Natural killer cell (primary cell): Measurements from ENCODE around the gene FAT3. TPM values are rescaled to one million over a fixed set of nuclear protein-coding genes. Genes with fewer than 3 reads are reported as not detected.

Experiments used
- ATAC-seq, 3 donors: fragments of 150-1000 bp in 2 of 3; fragments of 200-7000 bp in 1 of 3; cut with Tn5 transposase; 1 replicate in 1 of 3; 2 replicates in 2 of 3; pipeline ENCODE4 v1.10.0; 2021; ENCODE audit warnings: mild to moderate bottlenecking in 2 of 3, moderate library complexity in 2 of 3
- DNase-seq, 2 donors: peaks; one replicate each; pipeline versions ENCODE4 v3.0.0 to v3.0.0-alpha.2; 2013 to 2021; ENCODE audit warnings: mixed read lengths in 1 of 2
- H3K27ac ChIP-seq: one replicate; pipeline ENCODE4 v1.5.1; 2013; ENCODE audit warnings: mild to moderate bottlenecking, low read length
- H3K27me3 ChIP-seq: one replicate; pipeline ENCODE4 v1.6.1; 2013; ENCODE audit warnings: low read length; ENCODE audit not compliant: control insufficient read depth, insufficient read depth
- H3K36me3 ChIP-seq: one replicate; pipeline ENCODE4 v1.6.1; 2013; ENCODE audit warnings: low read length; ENCODE audit not compliant: control insufficient read depth, insufficient read depth
- H3K4me1 ChIP-seq: one replicate; pipeline ENCODE4 v1.6.1; 2013; ENCODE audit warnings: low read length; ENCODE audit not compliant: control insufficient read depth, insufficient read depth
- H3K4me3 ChIP-seq: one replicate; pipeline ENCODE4 v1.5.1; 2013; ENCODE audit warnings: low read length
- H3K9me3 ChIP-seq: one replicate; pipeline ENCODE4 v1.6.1; 2013; ENCODE audit warnings: low read length; ENCODE audit not compliant: control insufficient read depth, insufficient read depth
- H3K27ac Mint-ChIP-seq, 2 donors: one replicate each; pipeline ENCODE4 v1.8.0; 2022; ENCODE audit warnings: mild to moderate bottlenecking in 2 of 2, mixed read lengths in 2 of 2, moderate library complexity in 1 of 2
- H3K27me3 Mint-ChIP-seq, 2 donors: one replicate each; pipeline ENCODE4 v1.8.0; 2022; ENCODE audit warnings: low read depth in 2 of 2, mixed read lengths in 2 of 2
- H3K36me3 Mint-ChIP-seq: one replicate; pipeline ENCODE4 v1.8.0; 2022; ENCODE audit warnings: mixed read lengths
- H3K4me1 Mint-ChIP-seq, 2 donors: one replicate each; pipeline ENCODE4 v1.8.0; 2022; ENCODE audit warnings: mixed read lengths in 2 of 2
- H3K4me3 Mint-ChIP-seq: one replicate; pipeline ENCODE4 v1.8.0; 2022; ENCODE audit warnings: mild to moderate bottlenecking, moderate library complexity, mixed read lengths
- H3K9me3 Mint-ChIP-seq, 2 donors: one replicate each; pipeline ENCODE4 v1.8.0; 2022; ENCODE audit warnings: mixed read lengths in 2 of 2
- WGBS: methylation state at CpG from one replicate; pipeline ENCODE4 v1.1.7; 2013; ENCODE audit warnings: missing lambda C conversion rate; ENCODE audit not compliant: insufficient coverage; 5-methylcytosine and 5-hydroxymethylcytosine counted together
- intact Hi-C: fragments of 100-400 bp; cut with micrococcal nuclease; formaldehyde crosslinking; loops from one replicate; pipeline ENCODE4 v1.14.2; 2022
- total RNA-seq, 4 donors: library from RNA; stranded (reverse); fragments of 120-200 nt in 1 of 4; gene quantifications; one replicate each; pipeline versions ENCODE4 v1.2.3 to v1.2.4, GENCODE V29; 2013 to 2022
- TF ChIP-seq, protein P1 (sequence below): fragments of 200-600 bp; IDR thresholded peaks from one replicate; pipeline ENCODE4 v1.8.0; 2022; ENCODE audit warnings: antibody characterized with exemption

FAT3 gene
- total RNA-seq, 3 donors from 2014 or later (not counting 1 experiment from before 2014, with no cell fraction given), result not detected

DNA sequence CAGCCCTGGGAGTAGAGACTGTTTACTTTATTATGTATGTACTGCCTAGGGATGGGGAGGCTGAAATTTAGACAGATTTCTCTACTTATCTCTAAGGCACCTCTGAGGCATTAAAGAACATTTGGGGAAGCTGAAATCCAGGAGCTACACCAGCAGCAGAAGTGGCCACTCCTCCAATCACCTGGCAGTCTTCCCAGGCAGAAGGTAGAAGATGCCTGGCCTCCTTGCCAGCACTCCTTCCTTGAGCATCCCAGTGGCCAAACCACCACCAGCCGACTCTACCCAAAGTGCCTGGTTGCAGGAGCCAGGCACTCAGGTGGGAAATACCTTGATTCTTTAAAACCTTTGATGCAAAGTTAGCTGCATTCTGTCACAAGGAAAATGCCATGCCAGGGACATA, 1.9 kb upstream of the FAT3 start:
- H3K27ac ChIP-seq, result no peak overlapping the region
- ATAC-seq (no peak), DNase-seq (no peak)
- WGBS, result 67% methylated on average over 1 of the region's 1 CpG
- no peak overlapping the region for H3K4me3 ChIP-seq
- H3K36me3 ChIP-seq, result no peaks in the 10 kb centered on the region
- peaks cover 23% of the 10 kb centered on the region for H3K27me3 ChIP-seq
- Mint-ChIP-seq H3K36me3 (peaks cover 10% of the 10 kb centered on the region), H3K27me3 (peaks cover 17 to 18% of the 10 kb centered on the region in 2 donors), H3K27ac (no peak overlapping the region), H3K9me3 (peaks cover 3 to 5% of the 10 kb centered on the region in 2 donors), H3K4me3 (no peak overlapping the region), H3K4me1 (no peaks in the 10 kb centered on the region)
- intact Hi-C loops, result no loop called here
- H3K4me1 ChIP-seq, result no peaks in the 10 kb centered on the region
- TF ChIP-seq, protein P1, sequence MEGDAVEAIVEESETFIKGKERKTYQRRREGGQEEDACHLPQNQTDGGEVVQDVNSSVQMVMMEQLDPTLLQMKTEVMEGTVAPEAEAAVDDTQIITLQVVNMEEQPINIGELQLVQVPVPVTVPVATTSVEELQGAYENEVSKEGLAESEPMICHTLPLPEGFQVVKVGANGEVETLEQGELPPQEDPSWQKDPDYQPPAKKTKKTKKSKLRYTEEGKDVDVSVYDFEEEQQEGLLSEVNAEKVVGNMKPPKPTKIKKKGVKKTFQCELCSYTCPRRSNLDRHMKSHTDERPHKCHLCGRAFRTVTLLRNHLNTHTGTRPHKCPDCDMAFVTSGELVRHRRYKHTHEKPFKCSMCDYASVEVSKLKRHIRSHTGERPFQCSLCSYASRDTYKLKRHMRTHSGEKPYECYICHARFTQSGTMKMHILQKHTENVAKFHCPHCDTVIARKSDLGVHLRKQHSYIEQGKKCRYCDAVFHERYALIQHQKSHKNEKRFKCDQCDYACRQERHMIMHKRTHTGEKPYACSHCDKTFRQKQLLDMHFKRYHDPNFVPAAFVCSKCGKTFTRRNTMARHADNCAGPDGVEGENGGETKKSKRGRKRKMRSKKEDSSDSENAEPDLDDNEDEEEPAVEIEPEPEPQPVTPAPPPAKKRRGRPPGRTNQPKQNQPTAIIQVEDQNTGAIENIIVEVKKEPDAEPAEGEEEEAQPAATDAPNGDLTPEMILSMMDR, result no peak
- no peaks in the 10 kb centered on the region for H3K9me3 ChIP-seq

DNA sequence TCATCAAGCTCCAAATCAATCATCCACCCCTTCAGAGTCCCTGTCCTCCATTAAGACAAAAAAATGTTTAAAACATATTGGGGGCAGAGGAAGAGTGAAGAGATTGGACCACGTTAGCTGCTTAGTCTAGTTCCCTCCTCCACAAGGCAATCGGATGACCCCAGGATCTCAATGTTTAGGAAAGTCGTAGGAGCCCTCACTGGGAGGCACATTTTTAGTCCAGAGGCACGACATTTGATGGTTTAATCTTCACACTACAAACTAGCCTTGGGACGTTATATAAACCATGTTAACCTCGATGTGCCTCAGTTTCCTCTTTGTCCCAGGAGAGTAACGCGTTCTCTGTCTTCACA, 588 bp upstream of the FAT3 start:
- H3K27me3 ChIP-seq, result peaks cover 23% of the 10 kb centered on the region
- peaks cover 26 to 27% of the 10 kb centered on the region in 2 donors for H3K27me3 Mint-ChIP-seq
- no peaks in the 10 kb centered on the region for H3K9me3 ChIP-seq

DNA sequence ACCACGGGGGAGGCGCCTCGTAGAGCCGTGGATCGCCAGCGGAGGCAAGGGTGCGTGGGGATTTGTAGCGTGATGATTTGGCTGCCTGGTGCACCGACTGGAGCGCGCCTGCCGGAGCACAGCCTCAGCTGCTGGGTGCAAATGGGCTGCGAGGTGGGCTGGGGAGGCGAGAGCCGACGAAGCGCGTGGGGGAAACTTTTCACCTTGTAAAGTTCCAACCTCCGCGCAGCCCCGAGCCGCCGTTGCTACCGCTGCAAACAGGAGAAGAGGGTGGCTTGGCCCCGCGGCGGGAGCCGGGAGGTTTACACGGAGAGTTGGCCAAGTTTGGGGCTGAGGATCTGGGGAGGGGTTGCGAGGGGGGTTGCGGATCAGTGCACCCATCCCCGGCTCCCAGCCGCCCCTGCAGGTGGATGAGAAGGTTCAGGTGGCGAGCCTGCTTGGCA, 528 bp downstream of the FAT3 start:
- no peaks in the 10 kb centered on the region for H3K9me3 ChIP-seq
- Mint-ChIP-seq H3K9me3 (no peaks in the 10 kb centered on the region), H3K27ac (no peak overlapping the region), H3K4me3 (no peak overlapping the region), H3K4me1 (no peaks in the 10 kb centered on the region), H3K27me3 (peaks cover 26 to 27% of the 10 kb centered on the region in 2 donors), H3K36me3 (peaks cover 11% of the 10 kb centered on the region)
- no peaks in the 10 kb centered on the region for H3K4me1 ChIP-seq
- peaks cover 23% of the 10 kb centered on the region for H3K27me3 ChIP-seq
- TF ChIP-seq, protein P1, result no peak
- WGBS, result 1% methylated on average over 34 of the region's 34 CpGs
- H3K36me3 ChIP-seq, result no peaks in the 10 kb centered on the region
- intact Hi-C loops, result no loop called here
- no peak for DNase-seq
- no peak overlapping the region for H3K4me3 ChIP-seq
- no peak overlapping the region for H3K27ac ChIP-seq
- ATAC-seq, result no peak

More for the DNA sequence above, 588 bp upstream of the FAT3 start:
- no peak overlapping the region for H3K27ac ChIP-seq
- no peaks in the 10 kb centered on the region for H3K36me3 ChIP-seq
- DNase-seq (no peak), ATAC-seq (no peak)
- Mint-ChIP-seq H3K36me3 (peaks cover 17% of the 10 kb centered on the region), H3K4me3 (no peak overlapping the region), H3K9me3 (peaks cover 0 to 3% of the 10 kb centered on the region in 2 donors), H3K27ac (no peak overlapping the region), H3K4me1 (no peaks in the 10 kb centered on the region)
- no peak overlapping the region for H3K4me3 ChIP-seq
- intact Hi-C loops, result no loop called here
- 3% methylated on average over 8 of the region's 8 CpGs for WGBS
- H3K4me1 ChIP-seq, result no peaks in the 10 kb centered on the region
- TF ChIP-seq, protein P1, result no peak
